ENCODE data around the gene LRRC58. TPM values are rescaled to one million over a fixed set of nuclear protein-coding genes. Genes with fewer than 3 reads are reported as not detected.
"Not testable (repeated sequence)": the region's sequence is repeated elsewhere in the genome, so short reads cannot be mapped to it uniquely, and the experiment has no call there.

Gene LRRC58
- total RNA-seq, 1 donor from 2014 or later: 21.8 TPM

DNA sequence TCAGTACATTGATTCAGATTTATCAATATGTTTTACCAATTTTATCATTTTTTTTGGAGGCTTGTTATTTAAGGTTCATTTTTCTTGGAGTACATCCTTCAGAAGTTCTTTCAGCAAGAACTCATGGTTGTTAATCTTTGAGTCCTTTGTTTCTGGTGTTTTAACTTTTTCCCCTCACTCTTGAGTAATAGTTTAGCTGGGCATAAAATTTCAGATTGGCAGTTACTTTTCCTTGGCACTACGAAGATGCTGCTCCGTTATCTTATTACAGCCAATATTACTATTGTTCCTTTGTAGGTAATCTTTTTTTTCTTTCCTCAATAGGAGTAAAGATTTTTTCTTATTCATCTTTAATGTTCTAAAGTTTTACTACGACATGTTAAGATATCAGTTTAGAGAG, 9.8 kb downstream of the LRRC58 start:
- no peaks in the 10 kb centered on the region for H3K27me3 ChIP-seq

DNA sequence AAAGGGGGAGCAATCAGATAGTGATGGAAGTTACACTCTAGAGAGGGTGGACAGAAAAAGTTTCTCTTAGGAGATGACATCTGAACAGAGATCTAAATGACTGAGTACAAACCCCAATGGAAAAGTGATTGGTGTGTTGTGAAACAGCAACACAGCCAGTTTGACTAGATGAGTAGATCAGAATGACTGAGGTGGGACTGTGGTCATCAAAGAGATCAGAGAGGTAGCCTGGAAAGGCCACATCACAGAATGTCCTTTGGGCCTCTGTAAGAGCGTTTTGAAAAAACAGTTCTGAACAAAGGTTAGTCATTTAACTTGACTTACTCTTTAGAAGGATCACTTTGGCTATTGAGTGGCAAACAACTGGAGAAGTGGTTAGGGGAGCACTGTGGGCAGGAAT, 10.6 kb downstream of the LRRC58 start:
- Histone ChIP-seq H3K27ac (no peak overlapping the region), H3K27me3 (no peaks in the 10 kb centered on the region), H3K36me3 (peaks cover 16% of the 10 kb centered on the region), H3K9me3 (peaks cover 6% of the 10 kb centered on the region), H3K4me3 (no peak overlapping the region), H3K4me1 (no peaks in the 10 kb centered on the region)
- ATAC-seq (no peak), DNase-seq (no peak)
- TF ChIP-seq, protein P1, sequence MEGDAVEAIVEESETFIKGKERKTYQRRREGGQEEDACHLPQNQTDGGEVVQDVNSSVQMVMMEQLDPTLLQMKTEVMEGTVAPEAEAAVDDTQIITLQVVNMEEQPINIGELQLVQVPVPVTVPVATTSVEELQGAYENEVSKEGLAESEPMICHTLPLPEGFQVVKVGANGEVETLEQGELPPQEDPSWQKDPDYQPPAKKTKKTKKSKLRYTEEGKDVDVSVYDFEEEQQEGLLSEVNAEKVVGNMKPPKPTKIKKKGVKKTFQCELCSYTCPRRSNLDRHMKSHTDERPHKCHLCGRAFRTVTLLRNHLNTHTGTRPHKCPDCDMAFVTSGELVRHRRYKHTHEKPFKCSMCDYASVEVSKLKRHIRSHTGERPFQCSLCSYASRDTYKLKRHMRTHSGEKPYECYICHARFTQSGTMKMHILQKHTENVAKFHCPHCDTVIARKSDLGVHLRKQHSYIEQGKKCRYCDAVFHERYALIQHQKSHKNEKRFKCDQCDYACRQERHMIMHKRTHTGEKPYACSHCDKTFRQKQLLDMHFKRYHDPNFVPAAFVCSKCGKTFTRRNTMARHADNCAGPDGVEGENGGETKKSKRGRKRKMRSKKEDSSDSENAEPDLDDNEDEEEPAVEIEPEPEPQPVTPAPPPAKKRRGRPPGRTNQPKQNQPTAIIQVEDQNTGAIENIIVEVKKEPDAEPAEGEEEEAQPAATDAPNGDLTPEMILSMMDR (IDR thresholded peaks at IDR 0.05): no peak
- intact Hi-C loops (cut with DNase I): no loop called here

More for the DNA sequence above, 9.8 kb downstream of the LRRC58 start:
- Histone ChIP-seq H3K27ac (no peak overlapping the region), H3K4me1 (no peaks in the 10 kb centered on the region), H3K9me3 (peaks cover 6% of the 10 kb centered on the region), H3K4me3 (no peak overlapping the region), H3K36me3 (peaks cover 8% of the 10 kb centered on the region)
- intact Hi-C loops (cut with DNase I): no loop called here
- ATAC-seq: no peak
- DNase-seq: no peak
- TF ChIP-seq, protein P1 (IDR thresholded peaks at IDR 0.05): no peak

GRCh38 chr3:120332646-120333045, 16.5 kb downstream of the LRRC58 start:
- TF ChIP-seq, protein P1 (IDR thresholded peaks at IDR 0.05): no peak
- intact Hi-C loops (cut with DNase I): no loop called here
- Histone ChIP-seq H3K4me3 (no peak overlapping the region), H3K27me3 (no peaks in the 10 kb centered on the region), H3K27ac (no peak overlapping the region), H3K4me1 (no peaks in the 10 kb centered on the region), H3K9me3 (no peaks in the 10 kb centered on the region), H3K36me3 (peaks cover 63% of the 10 kb centered on the region)
- ATAC-seq (no peak), DNase-seq (no peak)

DNA sequence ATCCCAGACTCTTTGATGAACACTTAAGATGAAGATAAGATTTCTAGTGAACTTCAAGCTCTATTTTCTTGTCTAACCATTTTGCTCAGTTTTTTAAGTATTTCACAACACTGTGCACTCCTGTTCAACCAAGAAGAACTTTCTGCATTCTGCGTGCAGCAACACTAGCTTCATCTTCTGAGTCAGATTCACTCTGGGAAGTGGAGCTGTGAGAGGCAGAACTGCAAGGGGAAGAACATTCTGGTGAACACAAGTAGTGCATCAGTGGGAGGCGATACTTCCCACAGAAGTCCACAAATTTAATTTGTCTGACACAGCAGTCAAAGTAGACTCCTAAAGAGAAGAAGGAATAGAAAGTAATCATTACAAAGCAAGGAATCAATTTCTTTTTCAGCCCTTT, 18.1 kb downstream of the LRRC58 start:
- no peaks in the 10 kb centered on the region for H3K9me3 ChIP-seq
- peaks cover 63% of the 10 kb centered on the region for H3K36me3 ChIP-seq
- no peaks in the 10 kb centered on the region for H3K4me1 ChIP-seq
- intact Hi-C loops (cut with DNase I): no loop called here
- no peak for DNase-seq
- TF ChIP-seq, protein P1 (IDR thresholded peaks at IDR 0.05): no peak
- no peak for ATAC-seq
- no peak overlapping the region for H3K27ac ChIP-seq
- H3K4me3 ChIP-seq: no peak overlapping the region
- no peaks in the 10 kb centered on the region for H3K27me3 ChIP-seq

DNA sequence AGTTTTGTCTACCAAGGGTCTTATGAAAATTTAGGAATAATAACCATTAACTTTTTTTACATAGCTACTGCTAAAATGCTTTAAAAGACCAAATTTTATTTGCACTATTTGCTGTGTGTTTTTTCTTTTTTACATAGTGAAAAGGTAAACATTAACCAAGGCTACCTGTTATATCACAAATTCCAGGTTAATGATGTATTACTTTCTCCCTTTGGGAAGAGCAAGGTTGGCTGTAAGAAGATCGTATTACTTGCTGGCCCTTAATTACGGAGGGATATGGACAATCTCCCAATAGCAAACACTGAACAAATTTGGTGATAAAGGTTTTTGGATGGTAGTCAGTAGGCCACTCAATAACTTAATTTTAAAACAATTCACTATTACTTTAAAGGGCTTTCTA, 22.4 kb downstream of the LRRC58 start:
- intact Hi-C loops (cut with DNase I): no loop called here
- ATAC-seq (no peak), DNase-seq (no peak)
- Histone ChIP-seq H3K27me3 (no peaks in the 10 kb centered on the region), H3K9me3 (no peaks in the 10 kb centered on the region), H3K36me3 (peaks cover 53% of the 10 kb centered on the region), H3K4me1 (no peaks in the 10 kb centered on the region), H3K27ac (no peak overlapping the region), H3K4me3 (no peak overlapping the region)
- TF ChIP-seq, protein P1 (IDR thresholded peaks at IDR 0.05): no peak

GRCh38 chr3:120324190-120324589, 25.0 kb downstream of the LRRC58 start:
- intact Hi-C loops (cut with DNase I): no loop called here
- no peak overlapping the region for H3K4me3 ChIP-seq
- no peak for ATAC-seq
- no peaks in the 10 kb centered on the region for H3K27me3 ChIP-seq
- H3K4me1 ChIP-seq: no peaks in the 10 kb centered on the region
- no peaks in the 10 kb centered on the region for H3K9me3 ChIP-seq
- no peak for DNase-seq
- TF ChIP-seq, protein P1 (IDR thresholded peaks at IDR 0.05): no peak
- peaks cover 27% of the 10 kb centered on the region for H3K36me3 ChIP-seq
- H3K27ac ChIP-seq: no peak overlapping the region

GRCh38 chr3:120323761-120324160, 25.4 kb downstream of the LRRC58 start:
- H3K4me3 ChIP-seq; H3K4me1 ChIP-seq; DNase-seq; intact Hi-C loops (cut with DNase I); H3K27me3 ChIP-seq; ATAC-seq; H3K9me3 ChIP-seq; H3K27ac ChIP-seq: not testable (repeated sequence)
- H3K36me3 ChIP-seq: peaks cover 23% of the 10 kb centered on the region
